CD4-positive, alpha-beta T cell treated with Interleukin-12 subunit alpha and Interleukin-12 subunit beta, for 1 hour (primary cell): ENCODE measurements around the gene GVQW3.

Experiments
- DNase-seq: peaks from one replicate; pipeline ENCODE4 v3.0.0-alpha.2; 2020

Gene GVQW3

DNA sequence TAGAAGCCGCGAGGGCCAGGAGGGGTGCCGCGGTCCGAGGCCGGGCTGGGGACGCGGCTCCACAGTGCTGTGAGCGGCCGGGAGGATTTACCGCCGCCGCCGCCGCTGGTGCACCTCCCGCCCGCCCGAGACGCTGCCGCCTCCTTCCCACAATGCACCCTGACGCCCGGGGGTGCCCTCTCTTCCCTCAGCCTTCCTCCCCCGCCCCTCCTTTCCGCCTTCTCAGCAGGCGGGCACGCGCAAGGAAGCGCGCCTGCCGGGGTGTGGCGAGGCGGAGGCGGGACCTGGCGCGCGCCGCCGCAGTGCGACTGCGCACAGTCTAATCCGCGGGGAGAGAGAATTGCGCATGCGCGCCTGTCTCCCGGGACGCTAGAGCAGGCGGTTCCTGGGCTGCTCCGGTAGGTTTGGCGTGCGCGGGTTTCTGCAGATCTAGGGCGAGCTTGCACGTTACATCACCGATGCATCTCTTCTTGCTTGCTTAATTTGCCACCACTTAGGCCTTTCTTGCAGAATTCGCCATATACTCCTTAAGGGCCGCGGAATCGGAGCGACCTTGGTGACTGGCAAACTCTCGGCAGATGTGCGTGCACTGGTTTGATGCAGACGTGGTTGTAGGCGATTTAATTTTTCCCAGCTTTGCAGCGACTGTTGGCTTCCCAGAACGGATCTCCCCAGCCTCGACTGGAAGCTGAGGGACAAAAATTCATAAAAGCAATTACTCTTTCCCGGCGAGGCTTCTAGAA, at the start of gene GVQW3, which contains the start of gene THAP12:
TSS of gene GVQW3 (plus strand) at position 347 of the 743 bp plus-strand sequence. CDS start 506 bp downstream, outside the sequence.
TSS of gene THAP12 (minus strand) at position 156 of the 743 bp plus-strand sequence. CDS start 296 bp downstream, outside the sequence.
- peak; percentile 98 for DNase-seq

DNA sequence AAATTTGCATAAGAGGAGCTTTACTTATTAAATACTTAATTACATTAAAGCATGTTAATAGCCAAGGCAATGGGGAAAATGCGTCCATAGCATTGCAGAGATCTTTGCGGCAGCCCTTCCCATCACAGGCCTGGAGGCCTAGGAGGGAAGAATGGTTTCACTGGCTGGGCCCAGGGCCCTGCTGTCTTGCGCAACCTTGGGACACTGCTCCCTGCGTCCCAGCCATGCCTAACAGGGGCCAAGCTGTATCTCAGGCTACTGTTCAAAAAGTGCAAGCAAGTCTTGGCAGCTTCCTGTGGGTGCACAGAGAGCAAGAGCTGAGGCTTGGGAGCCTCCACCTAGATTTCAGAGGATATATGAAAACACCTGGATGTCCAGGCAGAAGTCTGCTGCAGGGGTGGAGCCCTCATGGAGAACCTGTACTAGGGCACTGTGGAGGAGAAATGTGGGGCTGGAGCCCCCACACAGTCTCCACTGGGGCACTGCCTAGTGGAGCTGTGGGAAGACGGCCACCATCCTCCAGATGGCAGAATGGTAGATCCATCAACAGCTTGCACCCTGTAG, 46.2 kb upstream of the GVQW3 start:
- DNase-seq: no peak

DNA sequence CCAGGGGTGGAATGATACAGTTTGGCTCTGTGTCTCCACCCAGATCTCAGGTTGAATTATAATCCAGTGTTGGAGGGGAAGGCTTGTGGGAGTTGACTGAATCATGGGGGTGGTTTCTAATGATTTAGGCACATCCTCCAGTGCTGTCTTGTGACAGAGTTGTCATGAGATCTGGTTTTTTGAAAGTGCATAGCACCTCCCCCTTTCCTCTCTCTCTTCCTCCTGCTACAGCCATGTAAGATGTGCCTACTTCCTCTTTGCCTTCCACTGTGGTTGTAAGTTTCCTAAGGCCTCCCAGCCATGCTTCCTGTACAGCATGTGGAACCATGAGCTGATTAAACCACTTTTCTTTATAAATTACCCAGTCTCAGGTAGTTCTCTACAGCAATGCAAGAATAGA, 45.3 kb upstream of the GVQW3 start:
- DNase-seq: no peak

GRCh38 chr11:76336597-76336996, 44.5 kb upstream of the GVQW3 start:
- no peak for DNase-seq

GRCh38 chr11:76337469-76337868, 43.7 kb upstream of the GVQW3 start:
- no peak for DNase-seq

- no peak for DNase-seq
These were observed 43.2 kb upstream of the GVQW3 start for GRCh38 chr11:76337923-76338322.

- DNase-seq: peak; percentile 11
These were observed 41.9 kb upstream of the GVQW3 start for GRCh38 chr11:76339221-76339620.

GRCh38 chr11:76347466-76347865, 33.7 kb upstream of the GVQW3 start:
- DNase-seq: no peak

GRCh38 chr11:76348348-76348747, 32.8 kb upstream of the GVQW3 start:
- DNase-seq: no peak

DNA sequence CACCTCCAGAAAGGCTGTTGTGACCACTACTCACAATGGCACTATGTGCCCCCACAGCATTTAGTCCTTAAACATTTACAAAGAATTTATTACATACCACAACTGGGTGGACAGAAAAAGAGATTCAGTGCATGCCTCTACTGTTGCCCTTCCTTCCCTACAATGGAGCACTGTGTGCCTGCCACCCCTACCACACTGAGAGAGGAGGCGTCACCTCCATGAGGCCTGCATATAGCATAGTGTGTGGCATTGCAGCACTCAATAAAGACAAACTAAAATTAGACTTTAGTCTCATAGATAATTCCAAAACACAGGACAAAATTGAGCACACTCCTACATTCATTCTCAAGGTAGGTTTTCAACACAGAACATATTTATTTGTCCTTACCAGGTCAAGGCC, 26.0 kb upstream of the GVQW3 start:
- no peak for DNase-seq

GRCh38 chr11:76361374-76361773, 19.7 kb upstream of the GVQW3 start:
- no peak for DNase-seq

- no peak for DNase-seq
These were observed 19.3 kb upstream of the GVQW3 start for GRCh38 chr11:76361776-76362175.

GRCh38 chr11:76362716-76363115, 18.4 kb upstream of the GVQW3 start:
- no peak for DNase-seq

- no peak for DNase-seq
These were observed 16.0 kb upstream of the GVQW3 start for GRCh38 chr11:76365038-76365679.

DNA sequence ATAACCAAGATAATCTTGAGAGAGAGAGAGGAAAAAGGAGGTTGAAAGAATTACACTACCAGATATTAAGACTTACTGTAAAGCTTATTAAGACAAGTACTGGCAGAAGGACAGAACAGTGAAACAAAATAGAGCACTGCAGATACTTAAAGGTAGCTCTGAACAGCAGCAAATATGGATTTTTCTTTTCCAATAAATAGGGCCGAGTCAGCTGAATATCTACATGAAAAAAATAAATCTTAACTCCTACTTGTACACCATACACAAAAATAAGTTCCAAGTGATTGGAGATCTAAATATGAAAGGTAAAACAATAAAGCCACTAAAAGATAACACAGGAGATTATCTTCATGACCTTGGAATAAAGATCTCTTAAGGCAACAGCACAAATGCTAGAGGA, 12.6 kb upstream of the GVQW3 start:
- no peak for DNase-seq

DNA sequence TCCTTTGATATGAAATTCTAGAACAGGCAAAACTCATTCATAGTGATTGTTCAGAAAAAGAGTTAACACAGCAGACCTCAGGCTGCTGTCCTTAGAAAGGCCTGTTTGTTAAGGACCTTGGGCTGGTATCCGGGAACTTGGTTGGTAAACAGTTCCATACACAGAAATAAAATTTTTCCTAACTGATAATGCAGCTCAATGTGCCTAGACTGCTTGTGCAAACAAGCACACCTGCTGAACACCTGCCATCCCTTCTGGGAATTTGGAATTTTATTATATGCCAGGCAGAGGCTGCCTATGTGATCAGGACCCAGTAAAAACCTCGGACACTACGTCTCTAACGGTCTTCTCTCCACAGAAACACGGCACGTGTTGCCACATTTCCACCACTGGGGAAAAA, 11.7 kb upstream of the GVQW3 start:
- no peak for DNase-seq

- DNase-seq: no peak
These were observed 10.0 kb upstream of the GVQW3 start for GRCh38 chr11:76371170-76371569.

GRCh38 chr11:76376746-76377558, 4.2 kb upstream of the GVQW3 start:
- DNase-seq: no peak

- DNase-seq: no peak
These were observed 1.3 kb upstream of the GVQW3 start for GRCh38 chr11:76379807-76380158.

DNA sequence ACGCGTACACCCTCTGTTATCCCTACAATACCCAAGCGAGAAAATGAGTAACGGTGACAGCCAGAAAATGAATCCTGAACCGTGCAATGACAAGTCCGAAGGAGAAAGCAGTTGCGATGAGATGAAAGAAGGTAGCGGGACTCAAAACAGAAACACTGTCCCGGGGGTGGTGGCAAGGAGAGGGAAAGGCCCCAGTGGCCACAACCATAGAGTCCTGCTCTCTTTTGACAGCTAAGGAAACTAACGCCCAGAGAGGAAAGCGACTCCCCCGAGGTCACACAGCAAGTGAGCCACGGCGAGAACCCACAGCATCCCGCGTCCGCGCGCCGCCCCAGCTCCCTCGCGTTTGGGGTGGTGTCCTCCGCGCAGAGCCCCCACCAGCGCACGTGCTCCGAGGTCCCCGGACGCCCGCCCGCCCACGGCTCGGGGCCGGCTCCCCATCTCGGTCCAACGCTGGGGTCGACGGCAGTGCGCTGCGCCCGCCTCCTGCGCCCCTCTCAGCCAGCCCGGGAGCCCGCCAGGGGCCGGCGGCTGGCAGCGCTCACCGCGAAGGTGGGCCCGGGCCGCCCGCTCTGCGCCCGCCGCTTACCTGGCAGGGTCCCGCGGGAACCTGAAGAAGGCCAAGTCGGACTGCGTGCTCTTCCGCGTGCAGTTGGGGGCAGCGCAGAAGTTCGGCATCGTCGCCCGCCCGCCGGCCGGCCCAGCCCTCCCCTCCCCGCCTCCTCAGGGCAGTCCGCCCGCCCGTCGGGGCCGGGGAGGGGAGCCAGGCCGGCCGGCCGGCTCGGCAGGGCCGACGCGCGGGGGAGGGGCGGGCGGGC, 755 bp upstream of the GVQW3 start:
- DNase-seq: peak; percentile 64

DNA sequence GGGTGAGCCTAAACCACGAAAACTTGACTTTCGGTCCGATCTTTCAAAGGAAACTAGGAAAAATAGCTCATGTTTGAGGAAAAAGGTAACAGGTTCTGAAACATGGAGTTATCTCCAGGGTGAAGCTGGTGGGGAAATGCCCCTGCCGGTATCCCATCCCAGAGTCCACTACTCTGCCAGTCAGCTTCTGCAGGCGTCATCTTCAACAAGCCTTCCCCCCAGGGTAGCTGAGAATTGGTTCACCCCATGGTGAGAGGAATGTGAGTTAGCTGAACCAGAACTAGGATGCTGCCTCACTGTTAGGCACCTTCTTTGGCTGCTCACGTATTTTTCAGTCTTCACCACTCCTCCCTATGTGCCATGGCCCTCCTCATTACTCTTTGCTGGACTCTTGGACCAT, 1.1 kb downstream of the GVQW3 start:
- DNase-seq: no peak

GRCh38 chr11:76385903-76386302, 4.8 kb downstream of the GVQW3 start:
- no peak for DNase-seq

DNA sequence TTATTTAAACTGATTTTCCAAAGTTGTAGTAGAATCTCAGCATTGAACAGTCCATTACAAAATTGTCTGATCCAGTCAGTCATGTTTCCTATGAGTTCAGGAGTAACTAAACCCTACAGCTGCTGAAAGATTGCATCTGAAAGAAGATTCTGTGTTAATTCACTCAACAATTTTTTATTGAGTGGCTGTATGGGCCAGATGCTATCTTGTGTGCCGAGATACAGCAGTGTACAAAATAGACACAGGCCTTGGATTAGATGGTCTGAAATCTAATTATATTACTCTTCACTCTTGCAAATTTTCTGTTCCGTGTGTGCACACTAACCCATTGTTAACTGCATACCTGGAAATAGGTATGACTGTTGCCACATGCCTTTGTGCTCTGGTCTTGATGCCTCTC, 7.3 kb downstream of the GVQW3 start:
- DNase-seq: no peak
